Fibroblast of upper back skin (primary cell): ENCODE results near the gene SLCO1B3.

Experiments used
- DNase-seq: peaks from one replicate; pipeline ENCODE4 v3.0.0-alpha.2; 2013

SLCO1B3 gene

DNA sequence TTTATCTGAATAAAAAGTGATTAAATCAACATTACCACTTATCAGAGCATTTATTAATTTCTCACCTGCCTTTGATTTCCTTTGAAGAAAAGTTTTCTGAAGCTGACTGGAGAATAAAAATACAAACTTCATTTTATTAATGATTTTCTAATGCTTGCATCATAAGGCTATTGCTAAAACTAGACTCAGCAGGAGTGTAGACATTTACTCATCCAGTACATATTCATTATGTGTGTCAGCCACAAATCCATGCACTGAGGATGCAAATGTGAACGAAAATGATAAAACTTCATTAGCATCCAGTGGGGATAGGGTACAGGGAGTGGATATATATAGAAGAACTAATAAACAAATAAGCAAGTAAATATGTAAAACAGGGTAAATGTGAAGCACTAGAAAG, 74.6 kb downstream of the SLCO1B3 start:
- DNase-seq: no peak

DNA sequence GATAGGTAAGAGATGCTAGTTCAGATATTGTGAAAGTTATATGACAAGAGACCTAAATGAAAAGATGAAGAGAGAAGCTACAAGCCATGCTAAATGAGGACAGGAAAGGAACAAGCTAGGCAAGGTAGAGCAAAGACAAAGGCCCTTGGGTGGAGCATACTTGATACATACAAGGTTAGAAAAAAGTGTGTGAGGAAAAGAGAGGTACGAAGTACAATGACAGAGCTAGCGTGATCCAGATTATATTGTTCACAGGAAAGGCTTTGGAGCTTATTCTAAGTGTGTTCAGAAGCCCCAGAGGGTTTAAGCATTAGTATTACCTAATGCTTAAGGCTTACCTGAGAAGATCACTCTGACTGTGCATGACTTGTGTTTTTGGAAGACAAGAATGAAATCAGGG, 75.0 kb downstream of the SLCO1B3 start:
- no peak for DNase-seq

GRCh38 chr12:20917269-20917668, 106.8 kb downstream of the SLCO1B3 start:
- DNase-seq: no peak

DNA sequence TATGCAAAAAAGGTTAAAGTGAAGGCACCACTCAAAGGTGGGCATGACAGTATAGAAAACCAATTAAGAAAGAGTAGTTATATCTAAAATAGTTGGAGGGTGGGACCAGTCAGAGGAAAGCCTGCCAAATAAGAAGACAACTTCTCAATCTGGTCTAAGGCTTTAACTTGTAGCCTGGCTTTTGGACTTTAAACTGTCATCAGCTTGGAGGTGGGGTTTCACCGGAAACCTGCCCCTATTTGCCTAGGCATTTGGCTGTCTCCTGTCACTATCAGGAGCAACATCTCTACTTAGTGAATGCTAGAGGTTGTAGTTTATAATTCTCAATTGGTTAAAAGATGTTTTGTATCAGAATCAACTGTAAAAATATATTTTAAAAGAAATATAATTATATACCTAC, 107.3 kb downstream of the SLCO1B3 start:
- DNase-seq: no peak

GRCh38 chr12:20931894-20932293, 121.4 kb downstream of the SLCO1B3 start:
- no peak for DNase-seq

- no peak for DNase-seq
Measured at GRCh38 chr12:20946732-20947131, 136.2 kb downstream of the SLCO1B3 start.

GRCh38 chr12:20950248-20950647, 139.7 kb downstream of the SLCO1B3 start:
- no peak for DNase-seq

DNA sequence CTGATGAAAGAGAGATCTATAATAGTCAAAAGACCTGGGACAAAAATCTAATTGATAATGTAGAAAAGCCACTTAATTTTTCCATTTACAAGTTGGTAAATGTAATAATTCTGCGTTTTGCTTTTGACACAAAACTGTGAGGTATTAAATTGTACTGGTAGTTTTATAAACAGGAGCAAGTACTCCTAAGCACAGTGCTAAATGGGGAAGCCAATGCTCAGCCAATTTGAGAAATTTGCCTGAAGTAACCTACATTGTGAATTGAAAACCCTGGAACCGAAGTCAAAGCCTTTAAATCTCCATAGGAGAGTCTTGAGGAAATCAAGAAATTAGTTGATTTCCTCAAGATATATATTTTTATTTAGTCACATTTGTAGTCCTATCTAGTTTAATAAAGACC, 152.8 kb downstream of the SLCO1B3 start:
- DNase-seq: no peak

- no peak for DNase-seq
Measured at GRCh38 chr12:20963762-20964161, 153.3 kb downstream of the SLCO1B3 start.
